Hepatocyte (in vitro differentiated cells): Measurements from ENCODE around the gene SPSB3. TPM values are rescaled to one million over a fixed set of nuclear protein-coding genes. Genes with fewer than 3 reads are reported as not detected.

Experiments used
- DNase-seq: peaks from one replicate; pipeline ENCODE4 v3.0.0-alpha.2; 2016; ENCODE audit warnings: low spot score
- H2AFZ ChIP-seq: fragments of 200-600 bp; sonication (generic); 2 replicates; pipeline ENCODE4 v1.6.0; 2016; ENCODE audit warnings: antibody characterized with exemption, mild to moderate bottlenecking
- H3K27ac ChIP-seq: fragments of 200-600 bp; sonication (generic); 2 replicates; pipeline ENCODE4 v1.5.1; 2016; ENCODE audit warnings: mild to moderate bottlenecking
- H3K27me3 ChIP-seq: fragments of 200-600 bp; sonication (generic); 2 replicates; pipeline ENCODE4 v1.6.1; 2016
- H3K36me3 ChIP-seq: fragments of 200-600 bp; sonication (generic); replicated peaks from 2 replicates; pipeline ENCODE4 v1.5.1; 2016; ENCODE audit warnings: low read depth; ENCODE audit not compliant: insufficient read depth
- H3K4me1 ChIP-seq: fragments of 200-600 bp; sonication (generic); 2 replicates; pipeline ENCODE4 v1.5.1; 2016; ENCODE audit warnings: mild to moderate bottlenecking, moderate library complexity; ENCODE audit not compliant: insufficient read depth
- H3K4me2 ChIP-seq: fragments of 200-600 bp; sonication (generic); 2 replicates; pipeline ENCODE4 v1.6.0; 2016
- H3K4me3 ChIP-seq: fragments of 200-600 bp; sonication (generic); 2 replicates; pipeline ENCODE4 v1.5.1; 2016; ENCODE audit warnings: mild to moderate bottlenecking
- H3K79me2 ChIP-seq: fragments of 200-600 bp; sonication (generic); 2 replicates; pipeline ENCODE4 v1.6.0; 2017; ENCODE audit warnings: mild to moderate bottlenecking
- H3K9me2 ChIP-seq: fragments of 200-600 bp; sonication (generic); replicated peaks from 2 replicates; pipeline ENCODE4 v1.6.0; 2017; ENCODE audit warnings: mild to moderate bottlenecking; ENCODE audit not compliant: insufficient read depth
- H3K9me3 ChIP-seq: fragments of 200-600 bp; sonication (generic); 2 replicates; pipeline ENCODE4 v1.5.1; 2016; ENCODE audit warnings: low read depth, mild to moderate bottlenecking
- H4K20me1 ChIP-seq: fragments of 200-600 bp; sonication (generic); 2 replicates; pipeline ENCODE4 v1.6.0; 2016; ENCODE audit warnings: mild to moderate bottlenecking; ENCODE audit not compliant: insufficient read depth, poor library complexity, severe bottlenecking
- EZH2 ChIP-seq: fragments of 200-600 bp; sonication (generic); IDR thresholded peaks from 2 replicates; pipeline ENCODE4 v1.6.1; 2016; ENCODE audit warnings: antibody characterized with exemption, mild to moderate bottlenecking, borderline replicate concordance
- EZH2phosphoT487 ChIP-seq: fragments of 200-600 bp; sonication (generic); IDR thresholded peaks from one replicate; pipeline ENCODE4 v1.6.1; 2018; ENCODE audit warnings: antibody characterized with exemption, mild to moderate bottlenecking, low read depth, moderate library complexity; ENCODE audit not compliant: unreplicated experiment, severe bottlenecking
- WGBS: methylation state at CpG from one replicate; pipeline ENCODE4 v1.1.6; 2016; ENCODE audit warnings: low lambda C conversion rate; ENCODE audit errors: missing lambda C conversion rate; 5-methylcytosine and 5-hydroxymethylcytosine counted together
- polyA plus RNA-seq: library from polyadenylated mRNA; unstranded; fragments of >200 nt; fragmentation: Nextera tagmentation; extraction: Ambion mirVana; gene quantifications from 2 replicates; pipeline ENCODE4 v1.2.1, GENCODE V29; 2016
- total RNA-seq: library from RNA; depleted of rRNA; stranded (reverse); fragments of >200 nt; gene quantifications from 2 replicates; pipeline ENCODE4 v1.2.3, GENCODE V29; 2014
- TF ChIP-seq, protein P1 (sequence below): fragments of 200-600 bp; sonication (generic); IDR thresholded peaks from 2 replicates; pipeline ENCODE4 v1.5.1; 2016; ENCODE audit warnings: antibody characterized with exemption, mild to moderate bottlenecking; ENCODE audit not compliant: poor library complexity

Gene SPSB3
- total and polyA plus RNA-seq, 2 experiments from 2014 or later = 38.8 to 64.6 TPM

DNA sequence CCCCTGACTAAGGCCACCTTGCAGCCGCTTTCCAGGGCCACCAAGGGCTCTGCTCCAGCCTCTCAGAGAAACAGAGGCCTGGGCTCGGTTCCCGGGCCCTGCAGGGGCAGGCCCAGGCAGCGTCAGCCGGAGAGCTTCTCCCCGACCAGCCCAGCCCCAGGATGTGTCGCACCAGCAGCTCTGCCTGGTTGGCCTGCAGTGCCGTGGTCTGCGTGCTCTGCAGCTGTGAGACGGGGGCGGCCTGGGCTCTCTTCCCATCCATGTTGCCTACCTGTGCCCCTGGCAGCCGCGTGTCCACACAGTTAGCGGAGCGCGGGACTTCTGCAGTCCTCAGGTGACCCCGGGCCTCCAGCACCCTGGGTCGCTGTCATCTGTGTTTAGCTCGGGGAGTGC, 6.3 kb upstream of the SPSB3 start:
- Histone ChIP-seq H3K27me3 (no peaks in the 10 kb centered on the region), H4K20me1 (peaks cover 5% of the 10 kb centered on the region), H3K4me1 (peaks cover 4% of the 10 kb centered on the region), H3K4me2 (no peak overlapping the region), H3K27ac (no peak overlapping the region), H3K79me2 (peaks cover 33% of the 10 kb centered on the region), H3K9me2 (no peaks in the 10 kb centered on the region), H3K36me3 (no peaks in the 10 kb centered on the region), H3K4me3 (no peak overlapping the region), H3K9me3 (no peaks in the 10 kb centered on the region), H2AFZ (no peak overlapping the region)
- no peak for TF ChIP-seq EZH2
- TF ChIP-seq EZH2phosphoT487 = no peak
- TF ChIP-seq, protein P1, sequence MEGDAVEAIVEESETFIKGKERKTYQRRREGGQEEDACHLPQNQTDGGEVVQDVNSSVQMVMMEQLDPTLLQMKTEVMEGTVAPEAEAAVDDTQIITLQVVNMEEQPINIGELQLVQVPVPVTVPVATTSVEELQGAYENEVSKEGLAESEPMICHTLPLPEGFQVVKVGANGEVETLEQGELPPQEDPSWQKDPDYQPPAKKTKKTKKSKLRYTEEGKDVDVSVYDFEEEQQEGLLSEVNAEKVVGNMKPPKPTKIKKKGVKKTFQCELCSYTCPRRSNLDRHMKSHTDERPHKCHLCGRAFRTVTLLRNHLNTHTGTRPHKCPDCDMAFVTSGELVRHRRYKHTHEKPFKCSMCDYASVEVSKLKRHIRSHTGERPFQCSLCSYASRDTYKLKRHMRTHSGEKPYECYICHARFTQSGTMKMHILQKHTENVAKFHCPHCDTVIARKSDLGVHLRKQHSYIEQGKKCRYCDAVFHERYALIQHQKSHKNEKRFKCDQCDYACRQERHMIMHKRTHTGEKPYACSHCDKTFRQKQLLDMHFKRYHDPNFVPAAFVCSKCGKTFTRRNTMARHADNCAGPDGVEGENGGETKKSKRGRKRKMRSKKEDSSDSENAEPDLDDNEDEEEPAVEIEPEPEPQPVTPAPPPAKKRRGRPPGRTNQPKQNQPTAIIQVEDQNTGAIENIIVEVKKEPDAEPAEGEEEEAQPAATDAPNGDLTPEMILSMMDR = no peak
- WGBS = 84% methylated on average over 18 of the region's 19 CpGs
- peak; percentile 4 for DNase-seq

DNA sequence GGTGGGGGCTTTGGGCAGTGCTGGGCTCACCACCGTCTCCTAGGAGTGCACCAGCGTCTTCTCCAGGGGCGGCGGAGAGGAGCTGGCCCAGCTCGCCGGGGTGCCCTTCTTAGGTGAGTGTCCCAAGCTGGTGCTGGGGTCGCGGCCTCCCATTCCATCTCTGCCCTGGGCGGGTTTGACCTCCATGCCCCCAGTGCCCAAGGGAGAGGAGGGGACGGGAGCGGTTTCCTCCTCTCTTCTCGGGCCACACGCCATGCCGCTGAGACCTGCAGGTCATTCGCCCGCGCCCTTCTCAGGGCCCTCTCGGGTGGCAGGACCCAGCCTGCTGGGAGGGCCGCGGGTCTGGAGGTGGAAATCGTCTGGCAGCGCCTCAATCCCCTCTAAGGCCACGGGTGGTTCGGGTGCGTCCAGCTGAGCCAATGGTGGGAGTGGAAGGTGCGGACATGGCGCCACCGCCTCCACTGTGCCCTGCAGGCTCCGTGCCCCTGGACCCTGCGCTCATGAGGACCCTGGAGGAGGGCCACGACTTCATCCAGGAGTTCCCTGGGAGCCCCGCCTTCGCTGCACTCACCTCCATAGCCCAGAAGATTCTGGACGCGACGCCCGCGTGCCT, 5.8 kb upstream of the SPSB3 start:
- Histone ChIP-seq H3K9me2 (no peaks in the 10 kb centered on the region), H3K4me2 (no peak overlapping the region), H3K9me3 (no peaks in the 10 kb centered on the region), H3K4me1 (peaks cover 3% of the 10 kb centered on the region), H3K4me3 (no peak overlapping the region), H3K27me3 (no peaks in the 10 kb centered on the region), H3K79me2 (peaks cover 36% of the 10 kb centered on the region), H4K20me1 (peaks cover 5% of the 10 kb centered on the region), H2AFZ (no peak overlapping the region), H3K36me3 (no peaks in the 10 kb centered on the region), H3K27ac (no peak overlapping the region)
- TF ChIP-seq EZH2 (no peak), EZH2phosphoT487 (no peak)
- TF ChIP-seq, protein P1 = no peak
- WGBS = 96% methylated on average over 30 of the region's 38 CpGs
- DNase-seq = no peak

DNA sequence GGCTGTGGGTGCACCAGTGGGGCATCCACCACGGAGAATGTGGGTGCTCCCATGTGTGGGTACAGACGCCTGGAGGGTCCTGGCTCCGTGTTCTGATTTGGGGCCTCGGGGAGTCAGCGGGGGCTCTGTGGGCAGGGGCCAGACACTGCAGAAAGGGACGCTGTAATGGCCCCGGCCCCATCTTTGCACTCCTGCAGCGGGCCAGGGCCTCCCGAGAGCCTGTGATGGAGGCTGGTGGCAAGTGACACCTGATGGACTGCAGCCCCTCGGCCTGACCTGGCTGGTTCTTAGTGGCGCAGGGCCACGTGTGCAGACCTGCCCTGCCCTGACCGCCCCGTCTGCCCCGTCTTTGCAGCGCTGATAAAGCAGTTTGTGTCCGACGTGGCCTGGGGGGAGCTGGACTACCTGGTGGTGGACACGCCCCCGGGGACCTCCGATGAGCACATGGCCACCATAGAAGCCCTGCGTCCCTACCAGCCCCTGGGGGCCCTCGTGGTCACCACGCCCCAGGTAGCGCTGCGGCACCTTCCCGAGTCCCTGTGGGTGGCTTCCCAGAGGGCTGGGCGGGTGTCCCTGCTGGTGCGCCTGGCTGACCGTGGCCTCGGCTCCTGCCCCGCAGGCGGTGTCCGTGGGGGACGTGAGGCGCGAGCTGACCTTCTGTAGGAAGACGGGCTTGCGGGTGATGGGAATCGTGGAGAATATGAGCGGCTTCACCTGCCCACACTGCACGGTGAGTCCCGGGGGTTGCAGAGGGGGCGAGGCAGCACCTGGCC, 5.1 kb upstream of the SPSB3 start:
- H3K4me1 ChIP-seq = peaks cover 3% of the 10 kb centered on the region
- no peaks in the 10 kb centered on the region for H3K9me2 ChIP-seq
- H4K20me1 ChIP-seq = peaks cover 5% of the 10 kb centered on the region
- H3K27ac ChIP-seq = no peak overlapping the region
- no peaks in the 10 kb centered on the region for H3K9me3 ChIP-seq
- TF ChIP-seq EZH2 = no peak
- TF ChIP-seq, protein P1 = no peak
- TF ChIP-seq EZH2phosphoT487 = no peak
- H3K4me2 ChIP-seq = no peak overlapping the region
- 95% methylated on average over 43 of the region's 44 CpGs for WGBS
- H3K36me3 ChIP-seq = no peaks in the 10 kb centered on the region
- H3K4me3 ChIP-seq = no peak overlapping the region
- no peak overlapping the region for H2AFZ ChIP-seq
- no peaks in the 10 kb centered on the region for H3K27me3 ChIP-seq
- H3K79me2 ChIP-seq = peaks cover 36% of the 10 kb centered on the region
- no peak for DNase-seq
